Measurements from ENCODE around the gene CAPN13. TPM values are rescaled to one million over a fixed set of nuclear protein-coding genes. Genes with fewer than 3 reads are reported as not detected.

Gene CAPN13
- total RNA-seq, 1 experiment from 2014 or later = 5.7 TPM

DNA sequence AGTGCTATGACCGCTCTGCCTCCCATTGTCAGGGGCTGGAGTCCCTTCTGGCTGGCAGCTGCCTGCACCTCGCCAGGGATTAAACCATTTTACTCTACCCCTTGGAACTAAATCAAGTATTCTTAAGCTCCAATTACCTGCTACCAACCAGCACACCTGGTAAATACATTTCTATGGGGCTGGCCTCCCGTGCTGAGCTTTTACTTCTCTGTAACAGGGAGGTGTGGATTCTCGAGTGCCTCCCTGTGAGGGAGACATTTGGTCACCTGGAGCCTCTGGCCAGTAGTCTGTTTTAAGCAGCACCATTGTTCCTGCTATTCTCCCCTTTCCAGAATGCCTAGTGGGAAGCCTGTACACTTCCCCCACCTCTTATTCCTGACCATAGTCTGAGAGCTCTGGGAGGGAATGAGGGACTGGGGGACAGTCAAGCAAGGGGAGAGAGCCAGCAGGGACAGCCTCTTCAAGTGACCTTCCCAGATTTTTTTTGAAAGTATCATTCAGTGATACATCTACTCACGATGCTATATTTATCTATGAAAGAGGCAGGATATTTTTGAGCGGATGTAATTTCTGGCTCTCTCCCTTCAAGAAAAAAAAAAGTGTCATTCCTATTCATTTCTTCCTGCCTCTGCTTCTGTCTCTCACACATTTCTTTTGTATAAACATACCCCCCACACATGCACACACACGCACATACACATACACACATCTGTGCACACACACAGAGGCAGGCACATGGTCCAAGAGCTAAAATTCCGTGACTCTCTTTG, 112.8 kb downstream of the CAPN13 start:
- TF ChIP-seq, protein P1, sequence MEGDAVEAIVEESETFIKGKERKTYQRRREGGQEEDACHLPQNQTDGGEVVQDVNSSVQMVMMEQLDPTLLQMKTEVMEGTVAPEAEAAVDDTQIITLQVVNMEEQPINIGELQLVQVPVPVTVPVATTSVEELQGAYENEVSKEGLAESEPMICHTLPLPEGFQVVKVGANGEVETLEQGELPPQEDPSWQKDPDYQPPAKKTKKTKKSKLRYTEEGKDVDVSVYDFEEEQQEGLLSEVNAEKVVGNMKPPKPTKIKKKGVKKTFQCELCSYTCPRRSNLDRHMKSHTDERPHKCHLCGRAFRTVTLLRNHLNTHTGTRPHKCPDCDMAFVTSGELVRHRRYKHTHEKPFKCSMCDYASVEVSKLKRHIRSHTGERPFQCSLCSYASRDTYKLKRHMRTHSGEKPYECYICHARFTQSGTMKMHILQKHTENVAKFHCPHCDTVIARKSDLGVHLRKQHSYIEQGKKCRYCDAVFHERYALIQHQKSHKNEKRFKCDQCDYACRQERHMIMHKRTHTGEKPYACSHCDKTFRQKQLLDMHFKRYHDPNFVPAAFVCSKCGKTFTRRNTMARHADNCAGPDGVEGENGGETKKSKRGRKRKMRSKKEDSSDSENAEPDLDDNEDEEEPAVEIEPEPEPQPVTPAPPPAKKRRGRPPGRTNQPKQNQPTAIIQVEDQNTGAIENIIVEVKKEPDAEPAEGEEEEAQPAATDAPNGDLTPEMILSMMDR (conservative IDR thresholded peaks at IDR 0.05) = no peak
- Mint-ChIP-seq H3K4me3 (no peak overlapping the region), H3K4me1 (peaks cover 10 to 23% of the 10 kb centered on the region in 2 experiments; a peak in 2 of 4 replicates), H3K27ac (no peak overlapping the region), H3K9me3 (peaks cover 18 to 19% of the 10 kb centered on the region in 2 experiments), H3K36me3 (ENCODE audit: insufficient read depth in 1 of 3, low read depth in 3 of 3) (peaks cover 10 to 16% (median 11%) of the 10 kb centered on the region in 3 experiments), H3K27me3 (ENCODE audit: low read depth) (peaks cover 3% of the 10 kb centered on the region)
- Histone ChIP-seq H4K5ac (ENCODE audit: insufficient read length, low read depth, low read length) (no peak overlapping the region), H3K18ac (ENCODE audit: insufficient read length, low read depth, low read length) (no peak overlapping the region), H3K23ac (ENCODE audit: insufficient read length, low read depth, low read length) (no peak overlapping the region), H3K23me2 (ENCODE audit: insufficient read length, low read depth, low read length, poor library complexity, severe bottlenecking) (no peaks in the 10 kb centered on the region), H2AFZ (ENCODE audit: low read length) (no peak overlapping the region), H2BK5ac (ENCODE audit: insufficient read length, low read length) (no peak overlapping the region), H2BK120ac (ENCODE audit: low read depth, low read length, poor library complexity, severe bottlenecking) (no peak overlapping the region), H3K9me3 (ENCODE audit: control insufficient read depth, low read depth, low read length) (no peaks in the 10 kb centered on the region), H3T11ph (ENCODE audit: low read length) (no peak overlapping the region), H3K4me1 (ENCODE audit: insufficient read depth, low read length) (no peaks in the 10 kb centered on the region), H3K4me2 (ENCODE audit: insufficient read depth, insufficient read length, low read length) (no peak overlapping the region), H3K4ac (ENCODE audit: low read depth, low read length) (no peak overlapping the region), H2BK20ac (ENCODE audit: low read depth, low read length, poor library complexity, severe bottlenecking) (no peak overlapping the region), H4K8ac (replicated peaks; ENCODE audit: insufficient read length, low read depth, low read length) (no peak overlapping the region), H2AK5ac (ENCODE audit: insufficient read length, low read length) (no peak overlapping the region), H3K14ac (ENCODE audit: insufficient read depth, low read length) (0 out of 2 replicates have a peak overlapping the region, but pooled peaks have one; percentile 72), H2BK12ac (ENCODE audit: insufficient read length, low read depth, low read length) (no peak overlapping the region), H2BK15ac (ENCODE audit: low read depth, low read length) (no peak overlapping the region), H4K20me1 (ENCODE audit: control insufficient read depth, insufficient read depth, insufficient read length) (no peaks in the 10 kb centered on the region), H3K9ac (ENCODE audit: extremely low read depth, insufficient read length, low read length) (no peak overlapping the region), H3K56ac (ENCODE audit: insufficient read length, low read depth, low read length) (no peak overlapping the region), H3K27me3 (ENCODE audit: insufficient read depth, low read length) (no peaks in the 10 kb centered on the region), H3K27ac (ENCODE audit: insufficient read length, low read depth, low read length) (no peak overlapping the region), H3K79me2 (ENCODE audit: insufficient read depth, low read length) (no peaks in the 10 kb centered on the region), H4K91ac (ENCODE audit: insufficient read length, low read depth, low read length) (no peak overlapping the region), H3K79me1 (ENCODE audit: insufficient read depth, low read depth, low read length, poor library complexity, severe bottlenecking) (no peaks in the 10 kb centered on the region)
- WGBS (ENCODE audit: extremely low coverage, insufficient read length, low lambda C conversion rate) = no CpG with 5 or more reads among the region's 8 CpGs
- DNase-seq = no peak
